Esophagus squamous epithelium (tissue), 4 donors: Measurements from ENCODE around the gene SUPT4H1.

Experiments used
- CTCF ChIP-seq, 6 experiments: fragments of 450-650 bp in 4 of 6; fragments of 200-600 bp in 2 of 6; sonication (generic) in 2 of 6; IDR thresholded peaks; one replicate each; pipeline ENCODE4 v1.5.1; 2016 to 2019; ENCODE audit warnings: antibody characterized with exemption in 6 of 6, mild to moderate bottlenecking in 4 of 6, moderate library complexity in 4 of 6
- POLR2A ChIP-seq, 4 donors: fragments of 450-650 bp; IDR thresholded peaks; one replicate each; pipeline ENCODE4 v1.6.1; 2017; ENCODE audit warnings: antibody characterized with exemption in 4 of 4, mild to moderate bottlenecking in 4 of 4, moderate library complexity in 3 of 4

DNA sequence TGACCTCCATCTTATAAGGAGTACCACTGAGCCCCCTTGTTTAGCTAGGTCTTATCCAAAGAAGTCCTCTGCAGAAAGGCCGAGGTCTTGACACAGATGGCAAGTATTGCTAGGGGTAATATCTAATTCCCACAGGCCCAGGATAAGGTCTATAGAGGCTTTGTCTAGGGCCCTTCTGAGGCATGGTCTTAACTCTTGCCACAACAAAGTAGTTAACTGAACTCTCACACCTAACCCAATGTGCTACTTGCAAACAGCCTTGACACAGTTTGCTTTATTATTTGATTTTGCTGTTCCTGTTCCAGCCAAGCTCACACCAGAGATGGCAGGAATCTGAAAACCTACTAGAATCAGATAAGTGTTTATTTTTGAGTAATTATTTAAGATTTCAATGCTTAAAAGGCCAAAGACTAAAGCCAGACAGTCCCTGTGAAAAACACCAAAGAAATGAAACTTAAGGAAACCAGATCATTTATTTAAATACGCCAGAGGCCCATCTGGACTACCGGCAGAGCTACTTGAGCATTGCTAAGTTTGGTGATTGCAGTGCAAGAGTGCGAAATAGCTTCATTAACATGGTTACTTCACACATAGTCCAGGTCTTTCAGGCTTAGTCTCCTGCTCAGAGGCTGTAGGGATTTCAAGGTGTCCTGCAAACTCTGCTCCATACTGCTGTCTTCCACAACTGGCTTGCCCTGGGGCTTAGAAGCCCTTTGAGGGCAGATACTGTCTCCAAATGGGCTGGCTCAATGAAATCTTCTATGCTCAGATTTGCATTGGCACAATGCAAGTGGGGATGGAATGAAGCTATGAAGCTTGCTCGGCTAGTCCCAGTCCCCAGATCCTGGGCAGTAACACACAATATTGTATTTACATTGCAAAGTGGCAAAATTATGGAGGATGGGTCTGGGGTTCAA, 28.5 kb upstream of the SUPT4H1 start:
- no peak for TF ChIP-seq POLR2A (IDR thresholded peaks at IDR 0.05)
- TF ChIP-seq CTCF (IDR thresholded peaks at IDR 0.05) = no peak
